NCI-H1436 (cell line): ENCODE data around the gene ZNRF1.
A peak's percentile ranks its signal among the peaks of the same experiment; 100 is the strongest.
"Not testable (repeated sequence)": the region's sequence is repeated elsewhere in the genome, so short reads cannot be mapped to it uniquely, and the experiment has no call there.

ENCODE experiments used
- DNase-seq: peaks from one replicate; lab custom pipeline; 2025; lab: John Stamatoyannopoulos, UW

Gene ZNRF1

DNA sequence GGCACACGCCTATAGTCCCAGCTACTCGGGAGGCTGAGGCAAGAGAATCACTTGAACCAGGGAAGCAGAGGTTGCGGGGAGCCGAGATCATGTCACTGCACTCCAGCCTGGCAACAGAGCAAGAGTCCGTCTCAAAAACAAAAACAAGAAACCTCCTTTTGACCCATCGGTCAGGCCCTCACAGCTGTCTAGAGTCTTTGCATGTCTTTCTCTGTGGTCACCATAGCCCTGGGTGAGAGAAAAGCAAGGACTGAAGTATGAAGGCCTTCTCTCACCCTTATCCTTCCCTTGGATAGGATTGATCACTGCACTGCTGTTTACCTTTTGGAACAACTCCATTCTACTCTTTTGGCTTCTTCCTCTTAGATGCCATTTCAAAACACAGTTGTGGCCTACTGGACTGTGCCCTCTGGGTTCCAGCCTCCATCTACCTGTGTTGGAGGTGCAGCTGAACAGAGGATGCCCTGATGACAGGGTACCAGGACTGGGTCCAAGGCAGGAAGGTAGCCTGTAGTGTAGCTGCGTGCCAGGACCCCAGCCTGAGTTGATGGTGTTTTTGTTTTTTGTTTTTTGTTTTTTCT is 80.6 kb downstream of the ZNRF1 start:
- no peak for DNase-seq

DNA sequence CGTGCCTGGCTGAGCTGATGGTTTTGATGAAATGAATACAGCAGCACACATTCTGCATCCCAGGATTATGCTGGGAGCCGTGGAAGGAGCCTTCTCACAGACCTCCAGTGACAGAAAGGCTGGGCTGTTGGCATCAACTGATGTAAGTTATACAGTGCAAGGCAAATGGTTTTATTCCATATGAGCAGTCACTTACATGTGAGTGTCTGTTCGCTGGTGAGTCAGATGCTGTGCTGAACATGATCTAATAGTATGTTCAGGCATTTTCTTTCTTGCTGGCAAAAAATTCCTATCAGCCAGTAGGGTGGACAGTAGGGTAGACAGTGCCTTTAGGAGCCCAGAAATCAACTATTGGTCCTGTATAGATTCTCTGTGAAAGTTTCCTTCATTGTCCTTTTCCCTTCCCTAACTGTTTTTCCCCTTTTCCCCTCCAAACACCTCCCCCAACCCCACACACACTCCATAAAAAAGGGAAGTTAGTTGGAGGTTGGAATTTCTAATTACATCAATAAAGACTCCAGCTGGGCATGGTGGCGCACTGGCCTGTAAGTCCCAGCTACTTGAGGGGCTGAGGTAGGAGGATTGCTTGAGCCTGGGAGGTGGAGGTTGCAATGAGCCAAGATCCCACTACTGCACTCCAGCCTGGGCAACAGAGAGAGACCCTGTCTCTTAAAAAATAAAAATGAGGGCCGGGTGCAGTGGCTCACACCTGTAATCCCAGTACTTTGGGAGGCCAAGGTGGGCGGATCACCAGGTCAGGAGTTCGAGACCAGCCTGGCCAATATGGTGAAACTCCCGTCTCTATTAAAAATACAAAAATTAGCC is 81.6 kb downstream of the ZNRF1 start:
- DNase-seq = no peak

DNA sequence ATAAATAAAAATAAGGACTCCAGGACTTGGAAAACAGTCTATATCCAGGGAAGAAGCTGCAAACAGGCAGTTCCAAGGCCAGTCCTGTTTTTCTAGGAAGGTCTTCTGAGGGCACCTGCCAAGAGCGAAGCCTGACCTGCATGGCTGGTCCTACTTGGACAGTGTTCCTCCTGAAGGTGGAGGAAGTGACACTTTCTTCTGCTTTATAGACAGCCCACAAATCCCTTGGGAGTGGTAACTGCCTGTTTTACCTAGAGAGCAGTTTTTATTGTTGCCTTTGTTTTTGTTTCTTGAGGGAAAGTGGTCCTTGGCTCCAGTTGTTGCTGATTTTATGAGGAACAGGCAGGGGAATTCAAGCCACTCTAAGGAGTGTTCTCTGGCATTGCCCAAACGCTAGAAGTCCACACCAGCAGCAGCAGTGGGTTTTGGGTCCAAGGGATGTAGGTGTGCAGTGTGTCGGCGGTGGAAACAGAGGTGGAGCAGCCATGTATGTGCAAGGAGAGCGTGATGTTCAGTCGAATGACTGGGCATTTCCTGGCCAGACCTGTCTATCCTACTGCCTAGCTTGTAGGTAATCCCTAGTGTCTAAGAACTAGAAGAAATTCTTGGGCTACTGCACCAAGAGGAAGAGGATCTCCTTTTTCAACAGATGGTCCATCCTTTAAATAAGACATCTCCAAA is 82.5 kb downstream of the ZNRF1 start:
- DNase-seq = no peak

DNA sequence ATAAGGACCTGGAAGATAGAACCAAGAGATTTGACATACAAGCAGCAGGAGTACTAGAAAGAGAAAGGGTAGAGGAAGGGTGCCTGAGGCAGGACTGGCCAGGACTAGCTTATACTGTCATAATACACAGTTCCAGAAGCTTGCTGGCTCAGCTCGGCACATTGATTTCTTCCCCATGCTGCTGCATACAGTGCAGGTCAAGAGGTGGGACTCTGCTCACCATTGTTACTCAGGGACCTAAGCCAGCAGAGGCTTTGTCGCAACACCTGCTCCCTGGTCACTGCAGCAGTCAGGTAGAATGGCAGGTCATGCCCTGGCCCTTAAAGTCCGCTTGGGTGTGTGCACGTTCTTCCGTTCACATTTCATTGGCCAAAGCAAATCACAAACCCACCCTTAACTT is 85.0 kb downstream of the ZNRF1 start:
- no peak for DNase-seq

DNA sequence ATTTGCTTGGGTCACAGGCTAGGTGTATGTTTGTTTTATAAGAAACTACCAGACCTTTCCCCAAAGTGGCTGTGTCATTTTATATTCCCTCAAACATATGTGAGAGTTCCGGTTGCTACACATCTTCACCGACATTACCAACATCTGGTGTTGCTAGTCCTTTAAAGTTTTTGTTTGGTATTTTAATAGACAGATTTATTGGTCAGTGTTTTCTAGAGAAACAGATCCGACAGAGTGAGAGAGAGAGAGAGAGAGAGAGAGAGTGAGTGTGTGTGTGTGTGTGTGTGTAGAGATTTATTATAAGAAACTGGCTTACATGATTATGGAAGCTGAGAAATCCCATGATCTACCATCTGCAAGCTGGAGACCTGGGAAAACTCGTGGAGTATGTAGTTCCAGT is 86.7 kb downstream of the ZNRF1 start:
- DNase-seq = no peak

DNA sequence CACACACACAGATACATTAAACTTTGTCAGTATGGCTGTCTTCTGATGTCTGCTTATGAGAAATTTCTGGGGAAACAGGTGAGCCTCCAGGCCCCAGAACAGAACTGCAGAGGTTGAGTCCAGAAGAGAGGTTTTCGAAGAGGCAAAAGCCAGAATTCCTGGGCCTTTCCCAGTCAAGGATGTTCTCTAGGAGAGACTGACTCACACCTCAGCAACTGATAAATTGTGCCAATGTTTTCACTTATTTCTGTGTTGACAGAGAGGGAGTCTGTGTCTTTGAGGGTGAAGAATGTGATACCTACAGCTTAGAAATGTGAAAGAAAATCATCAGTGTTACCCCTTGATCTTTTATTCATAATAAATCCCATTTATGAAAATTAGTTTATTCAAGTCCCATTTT is 87.5 kb downstream of the ZNRF1 start:
- DNase-seq = no peak

DNA sequence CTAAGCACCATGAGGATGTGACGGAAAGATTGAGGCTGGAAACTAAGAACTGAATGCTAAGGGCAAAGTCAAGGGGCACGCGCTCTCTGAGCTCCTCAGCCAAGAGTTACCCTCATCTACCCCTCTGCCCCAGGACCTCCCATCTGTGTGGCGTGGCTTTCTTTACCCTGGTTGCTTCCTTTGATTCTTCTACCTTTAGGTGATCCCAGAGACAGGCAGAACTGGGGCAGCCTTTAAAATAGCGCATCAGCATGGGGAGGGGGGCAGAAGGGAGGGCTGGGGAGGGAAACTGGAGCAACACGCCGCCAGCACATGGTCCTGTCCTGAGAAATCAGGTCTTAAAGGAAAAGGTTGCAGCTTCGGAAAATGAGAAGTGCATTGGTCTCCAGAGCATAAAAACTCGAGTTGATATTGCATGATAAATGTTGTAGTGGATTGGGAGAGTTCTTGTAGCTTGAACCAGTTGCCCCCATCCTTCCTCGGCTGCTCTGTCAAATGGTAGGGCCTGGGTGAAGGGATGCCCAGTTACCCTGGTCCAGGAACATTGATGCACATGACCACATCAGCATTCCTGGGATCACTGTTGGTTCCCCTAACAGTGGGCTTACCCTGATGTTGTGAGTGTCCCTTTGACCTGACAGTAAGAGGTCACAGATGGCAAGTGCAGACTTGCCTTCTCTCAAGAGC is 88.0 kb downstream of the ZNRF1 start:
- DNase-seq = no peak

DNA sequence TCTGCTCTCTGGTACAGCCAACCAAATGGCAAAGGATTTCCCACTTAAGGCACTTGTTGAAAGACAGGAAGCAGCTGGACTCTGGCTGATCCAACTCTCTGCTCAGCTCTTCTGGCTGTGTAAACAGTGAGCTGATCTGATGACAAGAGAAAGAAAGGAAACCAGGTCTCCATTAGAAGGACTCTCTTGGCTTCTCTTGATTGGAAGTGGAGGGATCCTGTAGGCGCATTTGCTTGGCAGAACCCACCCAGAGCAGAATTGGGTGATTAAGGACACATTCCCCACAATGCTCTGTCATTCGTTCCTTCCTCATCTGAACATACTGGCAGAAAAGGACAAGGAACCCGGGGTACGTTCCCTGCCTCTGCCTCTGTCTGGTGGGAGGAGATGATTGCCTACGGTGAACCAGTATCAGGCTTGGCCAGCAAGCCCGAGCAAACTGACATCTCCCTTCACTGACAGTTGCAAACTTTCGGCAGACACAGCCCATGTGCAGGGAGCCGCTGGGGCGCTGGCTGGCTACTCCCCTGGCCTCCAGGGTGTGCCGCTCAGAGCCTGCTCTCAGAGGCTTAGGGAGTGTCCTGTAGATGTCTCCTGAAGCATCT is 88.7 kb downstream of the ZNRF1 start:
- DNase-seq = peak; percentile 63

DNA sequence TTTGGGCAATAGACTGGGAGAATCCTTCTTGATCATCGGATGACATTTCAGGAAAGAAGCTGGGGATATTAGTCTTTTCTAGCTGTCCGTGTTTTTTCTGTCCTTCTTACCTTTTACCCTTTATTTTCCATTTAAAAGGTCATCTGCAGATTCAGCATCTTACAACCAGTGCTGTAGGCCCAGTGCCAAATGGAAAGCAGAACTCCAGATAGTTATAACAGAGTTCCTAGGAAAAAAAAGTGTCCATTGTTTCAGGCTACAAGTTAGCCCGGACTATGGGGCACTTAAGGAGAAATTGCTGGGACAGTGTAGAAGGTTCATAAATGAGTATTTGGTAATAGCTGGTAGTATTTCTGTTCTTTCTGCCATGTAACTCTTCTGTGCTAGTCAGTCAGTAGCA is 89.4 kb downstream of the ZNRF1 start:
- no peak for DNase-seq

DNA sequence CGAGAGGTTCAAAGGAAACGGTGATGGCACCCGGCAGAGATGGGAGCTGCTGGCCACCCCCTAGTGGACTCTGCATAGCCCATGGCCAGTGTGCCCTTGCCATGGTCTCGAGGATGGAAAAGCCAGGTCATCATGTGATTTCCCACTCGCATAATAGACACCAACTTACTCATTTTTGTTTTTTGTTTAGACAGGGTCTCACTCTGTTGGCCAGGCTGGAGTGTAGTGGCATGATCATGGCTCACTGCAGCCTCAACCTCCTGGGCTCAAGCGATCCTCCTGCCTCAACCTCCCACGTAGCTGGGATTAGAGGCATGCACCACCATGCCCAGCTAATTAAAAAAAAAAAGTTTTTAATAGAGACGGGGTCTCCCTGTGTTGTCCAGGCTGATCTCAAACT is 90.1 kb downstream of the ZNRF1 start:
- no peak for DNase-seq

DNA sequence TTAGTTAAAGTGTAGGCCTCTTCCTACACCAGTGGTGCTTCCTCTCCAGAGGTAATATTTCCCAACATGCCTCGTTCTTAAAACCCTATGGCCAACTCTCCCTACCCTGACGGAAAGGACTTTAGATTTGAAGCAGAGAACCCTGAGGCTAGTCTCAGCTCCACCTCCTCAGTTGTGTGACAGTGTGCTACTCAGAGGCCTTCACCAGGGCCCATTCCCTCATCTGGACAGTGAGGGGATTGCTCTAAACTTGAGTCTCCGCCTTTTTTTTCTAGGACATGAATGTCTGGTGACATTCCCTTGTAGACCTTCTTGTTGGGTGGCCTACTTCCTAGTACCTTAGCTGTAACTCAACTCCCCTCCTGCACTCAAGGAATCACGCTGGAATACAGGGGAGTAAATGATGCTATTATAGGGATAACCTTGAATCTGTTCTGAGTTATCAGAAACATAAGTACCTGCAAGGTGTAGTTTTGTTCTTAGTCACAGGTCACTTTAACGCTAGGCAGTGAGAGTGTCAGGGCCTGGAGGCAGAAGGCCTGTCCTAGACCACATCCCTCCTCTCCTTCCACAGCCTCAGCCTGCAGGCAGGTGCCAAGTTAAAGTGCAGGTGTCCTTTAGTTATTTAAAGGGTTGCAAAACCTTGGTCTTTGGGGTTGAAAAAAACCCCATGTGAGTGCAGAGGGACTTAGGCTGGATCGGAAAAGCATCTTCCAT is 90.8 kb downstream of the ZNRF1 start:
- no peak for DNase-seq

DNA sequence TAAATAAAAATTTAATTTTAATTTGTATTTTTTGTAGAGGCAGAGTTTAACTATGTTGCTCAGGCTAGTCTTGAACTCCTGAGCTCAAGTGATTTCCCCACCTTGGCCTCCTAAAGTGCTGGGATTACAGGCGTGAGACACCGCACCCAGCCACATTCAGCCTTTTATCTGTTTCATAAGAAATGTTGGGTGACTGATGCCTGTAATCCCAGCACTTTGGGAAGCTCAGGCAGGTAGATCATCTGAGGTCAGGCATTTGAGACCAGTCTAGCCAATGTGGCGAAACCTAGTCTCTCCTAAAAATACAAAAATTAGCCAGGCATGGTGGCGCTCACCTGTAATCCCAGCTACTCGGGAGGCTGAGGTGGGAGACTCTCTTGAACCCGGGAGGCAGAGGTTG is 92.1 kb downstream of the ZNRF1 start:
- not testable (repeated sequence) for DNase-seq

DNA sequence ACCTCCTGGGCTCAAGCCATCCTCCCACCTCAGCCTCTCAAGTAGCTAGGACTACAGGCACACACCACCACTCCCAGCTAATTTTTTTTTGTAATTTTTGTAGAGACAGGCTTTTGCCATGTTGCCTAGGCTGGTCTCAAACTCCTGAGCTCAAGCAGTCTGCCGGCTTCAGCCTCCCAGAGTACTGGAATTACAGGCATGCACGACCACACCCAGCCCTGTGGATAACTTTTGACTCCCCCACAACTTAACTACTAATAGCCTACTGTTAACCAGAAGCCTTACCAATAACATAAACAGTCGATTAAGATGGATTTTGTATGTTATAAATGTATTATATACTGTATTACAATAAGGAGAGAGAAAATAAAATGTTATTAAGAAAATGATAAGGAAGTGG is 92.8 kb downstream of the ZNRF1 start:
- DNase-seq = not testable (repeated sequence)

DNA sequence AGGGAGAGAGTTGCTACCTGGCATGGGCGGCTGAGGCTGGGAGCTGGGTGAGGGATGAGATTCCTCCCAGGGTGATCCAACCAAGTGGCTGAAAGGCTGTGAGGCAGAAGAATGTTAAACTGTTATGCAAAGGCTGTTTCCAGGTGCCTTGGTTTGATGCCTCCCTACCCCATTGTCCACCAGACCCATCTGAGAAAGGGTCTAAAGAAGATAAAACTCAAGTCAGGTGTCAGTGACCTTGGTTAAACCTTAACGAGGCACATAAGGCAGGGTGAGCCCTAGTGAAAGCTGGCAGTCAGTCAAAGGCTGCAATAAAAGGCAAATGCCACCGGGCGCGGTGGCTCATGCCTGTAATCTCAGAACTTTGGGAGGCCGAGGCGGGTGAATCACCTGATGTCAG is 94.0 kb downstream of the ZNRF1 start:
- no peak for DNase-seq

DNA sequence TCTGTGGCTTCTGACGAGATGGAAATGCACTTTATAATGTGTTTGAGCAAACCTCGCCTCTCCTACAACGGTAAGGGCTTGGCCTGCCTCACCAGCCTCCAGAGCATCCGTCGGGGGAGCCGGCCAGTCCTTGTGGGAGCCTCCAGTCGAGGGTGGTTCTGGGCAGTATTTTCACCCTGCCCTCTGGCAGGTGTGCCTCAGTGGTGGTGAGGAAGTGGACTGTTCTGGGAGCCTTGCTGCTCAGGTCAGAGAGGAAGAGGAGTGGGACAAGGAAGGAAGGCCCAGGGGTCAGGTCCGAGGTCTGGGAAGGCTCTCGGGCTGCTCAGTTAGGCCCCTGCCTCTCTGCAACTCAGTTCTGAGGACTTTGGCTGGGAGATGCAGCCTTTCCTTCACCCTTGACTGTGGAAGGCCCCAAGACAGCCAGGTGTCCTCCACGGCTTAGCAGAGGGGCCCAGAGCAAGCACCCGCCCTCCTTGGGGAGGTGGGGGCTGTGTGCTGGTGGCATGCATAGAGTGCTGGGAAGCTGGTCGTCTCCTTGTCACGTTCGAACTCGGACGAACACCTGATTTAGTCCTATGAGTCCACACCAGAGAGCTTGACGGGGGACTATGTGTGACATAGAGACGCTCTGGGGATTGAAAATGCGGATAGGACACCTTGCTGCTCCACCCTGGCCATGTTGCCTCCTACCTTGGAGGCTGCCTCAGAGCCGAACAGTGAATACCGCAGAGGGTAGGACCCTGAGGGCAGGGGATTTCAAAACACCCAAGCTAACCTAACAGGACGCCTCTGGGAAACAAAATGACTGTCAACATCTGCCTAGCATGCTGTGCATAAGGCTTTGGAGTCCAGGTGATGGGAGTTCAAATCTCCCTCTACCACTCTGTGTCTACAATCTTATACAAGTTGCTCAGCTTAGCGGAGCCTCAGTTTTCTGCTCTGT is 95.0 kb downstream of the ZNRF1 start:
- no peak for DNase-seq

DNA sequence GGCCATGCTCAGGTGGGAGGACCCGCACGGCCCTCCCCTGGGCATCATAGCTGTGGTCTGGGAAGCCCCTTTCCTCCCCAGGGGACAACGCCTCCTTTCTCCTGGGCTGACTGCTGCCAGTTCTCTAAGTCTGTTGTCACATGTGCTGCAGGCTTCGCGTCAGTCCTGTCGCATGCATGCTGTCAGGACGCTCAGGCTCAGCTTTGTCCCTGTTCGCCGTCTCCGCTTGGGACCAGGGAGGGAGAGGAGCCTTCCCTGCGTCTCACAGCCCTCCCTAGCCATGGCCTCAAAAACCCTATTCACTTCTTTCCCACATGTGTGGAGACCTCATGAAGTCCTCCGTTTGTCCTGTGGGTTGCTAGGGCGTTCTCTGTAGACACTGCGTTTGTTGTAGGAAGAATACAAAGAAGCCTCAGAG is 96.4 kb downstream of the ZNRF1 start:
- no peak for DNase-seq

DNA sequence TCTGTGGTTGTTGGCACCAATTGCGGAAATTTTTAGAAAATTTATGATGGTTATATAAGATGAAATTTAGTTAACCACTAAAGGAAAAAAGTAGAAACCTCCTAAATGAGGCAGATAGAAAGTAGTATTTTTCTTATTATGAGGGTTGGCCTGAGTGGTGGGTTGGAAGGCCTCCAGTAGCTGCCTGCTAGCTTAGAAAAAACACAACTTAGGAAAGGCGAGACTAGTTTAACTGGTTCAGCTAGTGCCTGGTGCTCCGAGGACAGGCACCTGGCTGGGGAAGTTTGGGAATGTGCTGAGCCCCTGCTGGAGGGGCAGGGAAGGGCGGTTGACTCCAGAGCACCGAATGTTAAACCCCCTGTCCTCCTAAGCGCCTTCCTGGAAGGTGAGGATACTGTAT is 97.8 kb downstream of the ZNRF1 start:
- DNase-seq = no peak

DNA sequence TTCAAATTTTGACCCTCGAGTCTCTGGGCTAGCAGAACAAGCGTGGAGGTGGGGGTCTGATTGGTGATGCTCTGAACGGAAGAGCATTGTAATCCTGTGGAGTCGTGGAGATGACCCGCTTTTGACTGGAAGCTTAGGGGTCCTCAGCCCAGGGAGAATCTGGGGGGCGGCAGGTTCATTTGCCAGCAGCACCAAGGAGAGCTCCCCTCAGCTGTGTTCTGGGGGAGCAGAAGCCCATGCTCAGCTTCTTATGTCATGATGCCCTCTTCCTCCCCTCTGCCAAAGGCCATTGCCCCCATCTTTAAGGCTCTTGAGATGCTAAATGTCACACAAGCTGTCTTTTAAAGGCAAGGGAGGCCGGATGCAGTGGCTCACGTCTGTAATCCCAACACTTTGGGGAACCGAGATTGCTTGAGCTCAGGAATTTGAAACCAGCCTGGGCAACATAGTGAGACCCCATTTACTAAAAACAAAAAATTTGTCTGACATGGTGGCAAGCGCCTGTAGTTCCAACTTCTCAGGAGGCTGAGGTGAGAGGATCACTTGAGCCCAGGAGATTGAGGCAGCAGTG is 98.5 kb downstream of the ZNRF1 start:
- no peak for DNase-seq

DNA sequence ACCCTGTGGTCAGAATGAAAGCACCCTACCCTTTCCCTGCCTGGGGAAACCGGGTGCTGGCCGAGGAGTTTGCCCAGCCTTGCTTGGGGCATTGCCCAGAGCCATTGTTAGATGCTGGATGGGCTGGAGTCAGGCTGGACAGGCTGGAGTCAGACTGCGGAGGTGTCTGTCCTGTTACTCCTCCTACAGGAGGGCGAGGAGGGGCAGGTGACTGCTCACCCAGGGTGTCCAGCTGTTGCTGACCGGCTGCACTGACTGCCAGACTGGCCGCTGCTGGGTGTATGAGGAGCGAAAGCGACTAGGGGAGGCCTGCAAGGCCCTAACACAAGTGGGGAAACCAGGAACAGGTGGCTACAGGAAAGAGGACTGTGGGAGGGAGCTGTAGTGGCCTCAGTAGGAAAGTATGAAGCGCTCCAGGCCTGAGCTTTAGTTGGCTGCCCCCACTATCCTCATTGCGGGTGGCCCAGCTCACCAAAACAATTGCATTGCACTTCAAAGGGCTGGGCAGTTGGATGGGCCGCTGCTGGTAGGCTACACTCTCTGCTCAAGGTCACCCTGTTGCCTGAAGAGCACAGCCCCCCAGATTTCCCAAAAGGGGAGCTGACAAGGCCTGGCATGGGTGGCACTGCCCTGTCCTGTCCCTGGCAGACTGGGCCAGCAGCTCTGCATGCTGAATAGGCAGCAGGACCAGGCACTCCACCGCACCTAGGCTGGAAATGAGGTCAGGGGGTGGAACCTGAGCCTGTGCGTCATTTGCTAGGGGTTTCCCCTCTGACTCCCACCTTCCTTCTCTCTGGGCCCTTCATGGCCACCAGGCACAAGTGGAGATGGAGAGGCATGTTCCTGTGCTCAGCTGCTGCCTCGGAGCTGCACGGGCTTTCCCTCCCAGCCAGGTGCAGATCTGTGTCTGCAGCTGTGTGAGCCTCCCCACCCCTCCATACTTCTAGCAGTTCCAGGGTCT is 99.4 kb downstream of the ZNRF1 start:
- DNase-seq = no peak
